Hematopoietic multipotent progenitor cell (in vitro differentiated cells): ENCODE measurements around the gene XRCC4. TPM values are rescaled to one million over a fixed set of nuclear protein-coding genes. Genes with fewer than 3 reads are reported as not detected.
A peak's percentile ranks its signal among the peaks of the same experiment; 100 is the strongest.
"Not testable (repeated sequence)": the region's sequence is repeated elsewhere in the genome, so short reads cannot be mapped to it uniquely, and the experiment has no call there.

Experiments used
- DNase-seq, 3 donors: peaks; one replicate each; pipeline ENCODE4 v3.0.0-alpha.2; 2011 to 2015; ENCODE audit warnings: low read depth in 2 of 3, low spot score in 2 of 3
- total RNA-seq: library from RNA; depleted of rRNA; stranded (reverse); fragments of >200 nt; gene quantifications from one replicate; pipeline ENCODE4 v1.2.3, GENCODE V29; 2012

XRCC4 gene
- total RNA-seq, 1 donor: 1.9 TPM

- DNase-seq: no peak
These were observed 30.5 kb downstream of the XRCC4 start for GRCh38 chr5:83107692-83108420.

DNA sequence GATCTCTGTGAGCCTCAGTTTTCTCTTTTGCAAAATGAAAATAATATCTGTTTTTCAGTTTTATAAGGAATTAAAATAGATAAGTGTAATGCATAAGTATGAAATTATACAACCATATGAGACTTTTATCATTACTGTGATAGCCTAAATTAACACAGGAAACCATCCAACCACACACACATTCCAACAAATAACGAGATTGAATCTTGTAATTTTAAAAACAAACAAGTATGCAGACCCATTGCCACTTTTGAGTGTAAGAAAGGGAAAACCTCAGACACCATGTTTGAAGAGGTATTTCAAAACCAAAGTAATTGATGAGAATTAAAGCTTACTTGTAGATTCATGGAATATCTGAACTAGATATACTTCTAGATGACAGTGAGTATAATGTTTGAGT, 32.0 kb downstream of the XRCC4 start:
- DNase-seq: no peak

- DNase-seq: no peak
These were observed 38.5 kb downstream of the XRCC4 start for GRCh38 chr5:83115816-83116215.

DNA sequence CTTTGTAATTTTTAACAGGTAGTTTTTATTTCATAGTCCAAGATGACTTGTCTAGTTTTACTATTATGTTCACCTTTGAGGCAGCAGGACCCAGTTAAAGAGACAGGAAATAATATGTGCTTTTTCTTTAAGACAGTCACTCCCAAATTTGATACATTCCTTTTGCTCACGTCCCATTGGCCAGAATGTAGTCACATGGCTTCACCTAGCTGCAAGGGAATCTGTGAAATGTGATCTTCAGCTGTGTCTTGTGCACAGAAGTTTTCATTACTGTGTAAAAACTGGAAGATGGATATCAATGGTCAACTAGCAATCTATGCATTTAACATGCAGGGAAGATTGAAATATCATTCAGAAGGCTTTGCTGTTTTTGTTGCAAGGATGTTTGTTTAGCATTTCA, 41.1 kb downstream of the XRCC4 start:
- DNase-seq: peak in 1 of 3 donors; percentile 14

DNA sequence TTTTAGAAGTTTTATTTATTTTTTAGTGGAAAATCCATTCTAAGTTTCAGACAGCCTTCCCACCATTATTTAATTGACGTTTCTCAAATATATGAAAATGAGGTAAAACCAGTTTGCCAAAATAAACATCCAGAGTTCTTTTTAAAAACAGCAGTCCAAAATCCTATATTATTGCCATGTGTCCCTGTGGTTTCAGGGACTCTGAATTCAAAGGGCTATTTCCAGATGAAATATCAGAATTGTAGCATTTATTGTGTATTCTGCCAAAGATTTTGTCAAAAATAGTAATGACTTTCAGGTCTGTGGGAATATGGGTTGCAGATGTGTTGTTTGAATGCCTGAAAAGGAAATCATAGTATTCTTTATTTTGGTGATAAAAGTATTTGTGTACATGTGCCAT, 41.6 kb downstream of the XRCC4 start:
- no peak for DNase-seq

DNA sequence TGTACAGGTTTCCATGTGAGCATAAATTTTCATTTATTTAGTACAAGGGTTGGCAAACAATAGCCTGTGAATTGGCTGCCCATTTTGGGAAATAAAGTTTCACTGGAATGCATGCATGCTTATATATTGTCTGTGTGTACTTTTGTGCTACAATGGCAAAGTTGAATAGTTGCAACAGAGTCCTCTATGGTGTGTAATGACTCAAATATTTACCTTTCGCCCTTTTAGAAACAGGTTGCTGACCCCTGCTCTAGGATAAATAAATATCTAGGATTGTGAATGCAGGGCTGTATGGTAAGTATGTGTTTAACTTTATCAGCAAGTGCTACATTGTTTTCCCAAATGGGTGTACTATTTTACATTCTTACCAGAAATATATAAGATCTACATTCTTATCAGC, 47.2 kb downstream of the XRCC4 start:
- DNase-seq: no peak

GRCh38 chr5:83125560-83125959, 48.2 kb downstream of the XRCC4 start:
- no peak for DNase-seq

DNA sequence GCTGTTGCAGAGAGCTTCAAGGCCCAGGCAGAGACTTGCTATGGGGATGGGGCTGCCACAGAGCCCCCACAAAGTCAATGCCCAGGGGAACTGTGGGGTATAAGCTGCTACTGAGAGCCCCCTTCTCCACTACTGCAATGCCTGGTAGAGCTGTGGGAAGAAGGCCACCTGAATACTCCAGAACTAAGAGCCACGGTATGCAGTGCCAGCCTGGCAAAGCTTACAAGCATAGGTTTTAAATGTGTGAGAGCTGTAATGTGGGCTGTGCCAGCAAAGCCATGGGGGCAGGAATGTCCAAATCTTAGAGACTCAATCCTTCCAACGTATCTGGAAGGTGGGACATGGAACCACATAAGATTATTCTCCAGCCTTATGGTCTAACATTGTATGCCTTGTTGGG, 49.2 kb downstream of the XRCC4 start:
- DNase-seq: no peak

DNA sequence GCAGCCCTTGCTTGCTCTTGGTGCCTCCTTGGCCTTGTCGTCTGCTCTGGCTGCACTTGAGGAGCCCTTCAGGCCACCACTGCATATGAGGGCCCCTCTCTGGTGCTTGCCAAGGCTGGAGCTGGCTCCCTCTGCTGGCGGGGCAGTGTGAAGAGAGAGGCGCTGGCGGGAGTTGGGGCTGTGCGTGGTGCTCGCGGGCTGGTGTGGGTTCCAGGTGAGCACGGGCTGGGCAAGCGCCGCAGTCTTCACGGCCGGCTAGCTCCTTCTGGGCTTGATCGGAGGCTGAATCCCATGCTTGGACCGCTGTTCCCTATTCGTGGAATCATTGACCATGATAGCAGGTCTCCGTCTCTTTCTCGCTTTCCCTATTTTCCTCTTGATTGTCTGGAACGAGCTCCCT, 56.5 kb downstream of the XRCC4 start:
- DNase-seq: no peak

- DNase-seq: no peak
These were observed 65.2 kb downstream of the XRCC4 start for GRCh38 chr5:83142526-83142925.

- DNase-seq: no peak
These were observed 67.9 kb downstream of the XRCC4 start for GRCh38 chr5:83145241-83145640.

GRCh38 chr5:83145882-83146331, 68.6 kb downstream of the XRCC4 start:
- DNase-seq: no peak

GRCh38 chr5:83146441-83146840, 69.1 kb downstream of the XRCC4 start:
- no peak for DNase-seq

GRCh38 chr5:83147593-83147992, 70.2 kb downstream of the XRCC4 start:
- no peak for DNase-seq

GRCh38 chr5:83148370-83148769, 71.0 kb downstream of the XRCC4 start:
- DNase-seq: no peak

DNA sequence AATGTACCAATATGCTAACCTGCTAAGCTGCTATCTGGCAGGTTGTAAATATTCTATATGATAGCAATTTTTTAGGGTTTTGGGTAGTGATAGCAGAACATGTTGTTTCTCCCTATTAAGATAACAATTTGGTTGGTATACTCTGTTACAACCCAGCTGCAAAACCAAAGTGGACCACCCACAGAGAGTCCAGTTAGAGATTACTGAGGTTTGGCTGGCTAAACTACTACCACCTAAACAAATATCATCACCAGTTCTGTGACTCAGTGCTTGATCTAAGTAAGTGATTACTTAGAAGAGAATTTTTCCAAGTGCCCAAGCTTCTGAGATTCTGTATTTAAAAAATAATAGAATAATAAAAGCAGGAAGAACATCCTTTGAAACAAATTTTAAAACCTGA, 72.3 kb downstream of the XRCC4 start:
- no peak for DNase-seq

DNA sequence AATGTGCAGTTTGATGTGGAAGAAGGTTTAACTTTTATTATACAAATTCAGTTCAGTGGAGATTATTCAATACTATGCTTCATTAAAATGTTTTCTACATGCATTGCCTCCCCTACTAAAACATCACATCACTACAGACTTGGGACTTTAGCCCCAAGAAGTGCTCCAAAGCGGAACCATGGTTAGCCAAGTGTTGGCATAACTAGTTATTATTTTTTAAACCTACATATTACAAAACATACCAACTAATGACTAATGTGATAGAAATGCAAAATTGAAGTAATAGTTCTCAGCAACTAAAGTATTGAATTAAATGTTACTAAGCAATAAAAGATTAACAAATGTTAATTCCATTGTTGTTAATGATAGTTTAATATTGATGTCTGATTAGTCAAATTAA, 74.5 kb downstream of the XRCC4 start:
- DNase-seq: no peak

- DNase-seq: not testable (repeated sequence)
These were observed 75.6 kb downstream of the XRCC4 start for GRCh38 chr5:83152996-83153395.

DNA sequence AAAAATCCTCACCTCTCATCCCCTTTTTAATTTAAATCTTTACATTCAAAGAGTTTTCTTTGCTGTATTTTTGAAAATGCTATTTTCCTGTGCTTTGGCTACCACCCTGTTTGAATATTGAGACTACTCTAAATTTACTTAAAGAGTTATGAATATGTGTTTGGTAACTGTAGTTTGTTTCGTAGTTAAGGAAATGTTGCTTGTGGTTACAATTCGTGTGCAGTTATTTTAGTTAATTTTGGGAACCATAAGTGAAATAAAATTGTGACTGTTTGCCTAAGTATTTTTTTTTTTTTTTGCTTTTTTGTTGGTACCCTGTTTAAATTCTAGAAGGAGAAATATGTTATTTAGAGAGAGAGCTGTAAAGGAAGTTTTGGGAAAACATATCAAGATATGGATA, 78.7 kb downstream of the XRCC4 start:
- DNase-seq: peak in 2 of 3 donors; percentile 20 to 70

DNA sequence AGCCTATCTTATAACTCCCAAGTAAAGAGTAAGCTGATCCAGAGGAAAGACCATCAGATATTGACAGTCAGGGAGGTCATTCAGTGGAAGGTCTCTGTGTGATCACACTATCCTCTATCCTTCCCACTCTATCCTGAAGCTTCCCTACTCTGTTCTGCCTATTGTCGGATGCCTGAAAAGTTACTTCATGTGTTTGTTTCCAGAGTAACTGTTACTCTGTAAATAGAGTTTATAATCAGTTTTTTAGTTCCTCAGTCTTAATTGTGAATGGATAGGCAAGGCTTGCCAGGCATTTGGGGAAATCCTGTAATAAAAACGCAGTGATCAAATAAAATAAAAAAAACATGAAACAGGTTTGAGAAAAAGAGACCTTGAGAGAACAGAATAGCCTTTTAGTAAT, 79.8 kb downstream of the XRCC4 start:
- peak in 1 of 3 donors; percentile 51 for DNase-seq

- no peak for DNase-seq
These were observed 85.3 kb downstream of the XRCC4 start for GRCh38 chr5:83162601-83163000.

- no peak for DNase-seq
These were observed 90.2 kb downstream of the XRCC4 start for GRCh38 chr5:83167538-83167937.
